Fibroblast of skin of abdomen (primary cell): Measurements from ENCODE around the gene ALK.

Experiments
- DNase-seq: peaks from one replicate; pipeline ENCODE4 v3.0.0-alpha.2; 2013

ALK gene

DNA sequence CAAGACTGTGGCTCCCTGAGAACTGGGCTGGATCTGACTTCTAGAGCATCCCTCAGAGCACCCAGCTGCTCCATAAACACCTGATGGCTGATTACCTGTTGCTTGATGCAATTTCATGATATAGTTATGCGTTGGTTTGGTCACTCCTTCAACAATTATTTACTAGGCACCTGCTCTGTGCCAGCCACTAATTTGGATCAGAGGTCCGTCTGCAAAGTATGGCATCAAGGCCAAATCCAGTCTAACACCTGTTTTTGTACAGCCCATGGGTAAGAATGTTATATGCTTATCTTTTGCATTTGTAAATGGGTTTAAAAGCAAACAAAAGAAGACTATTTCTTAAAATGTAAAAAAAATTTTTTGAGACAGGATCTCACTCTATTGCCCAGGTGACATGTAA is 348.2 kb downstream of the ALK start:
- DNase-seq, result no peak

DNA sequence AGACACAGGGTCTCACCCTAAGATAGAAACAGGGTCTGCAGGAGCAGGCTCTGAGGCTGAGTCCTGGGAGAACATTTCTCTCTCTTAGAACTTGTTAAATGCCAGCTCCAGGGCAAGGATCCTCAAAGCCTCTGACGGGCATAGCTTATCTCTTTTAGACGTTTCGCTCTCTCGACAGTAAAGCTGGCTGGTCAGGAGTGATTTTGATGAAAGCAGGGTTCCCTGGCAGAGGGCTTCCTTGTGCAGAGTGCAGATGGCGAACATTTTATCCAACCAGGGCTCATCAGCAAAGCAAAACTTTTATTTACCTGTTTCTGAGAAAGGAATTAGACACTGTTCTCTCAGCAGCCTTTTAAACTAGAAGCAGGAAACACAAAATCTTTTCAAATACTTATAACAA is 350.8 kb downstream of the ALK start:
- no peak for DNase-seq

DNA sequence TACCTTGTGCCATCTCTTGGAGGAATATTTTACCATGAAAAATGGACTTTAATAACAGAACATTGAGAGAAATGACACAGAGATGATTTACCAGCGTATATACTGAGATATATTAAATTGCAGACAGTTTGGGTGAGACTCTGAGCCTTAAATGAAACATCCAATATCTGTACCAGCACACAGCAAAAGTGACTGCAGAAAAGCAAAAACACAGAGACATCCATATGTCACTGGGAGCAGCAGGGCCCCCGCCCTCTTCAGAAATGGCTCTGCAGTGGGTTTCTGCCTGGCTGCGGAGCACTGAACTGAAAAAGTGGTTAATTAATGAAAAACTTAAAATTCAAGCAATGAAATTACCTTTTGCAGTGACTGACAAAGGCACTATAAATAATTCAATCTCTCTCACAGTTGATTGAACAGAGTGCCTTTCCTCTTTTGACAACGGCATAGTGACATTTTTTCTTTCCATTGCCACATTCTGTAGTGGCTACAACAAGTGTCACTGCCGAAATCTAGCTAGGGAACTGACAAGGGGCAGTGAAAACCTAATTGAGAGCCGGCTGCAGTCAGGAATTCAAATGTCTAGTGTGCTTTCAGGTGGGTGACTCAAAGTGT is 353.4 kb downstream of the ALK start:
- DNase-seq, result no peak

DNA sequence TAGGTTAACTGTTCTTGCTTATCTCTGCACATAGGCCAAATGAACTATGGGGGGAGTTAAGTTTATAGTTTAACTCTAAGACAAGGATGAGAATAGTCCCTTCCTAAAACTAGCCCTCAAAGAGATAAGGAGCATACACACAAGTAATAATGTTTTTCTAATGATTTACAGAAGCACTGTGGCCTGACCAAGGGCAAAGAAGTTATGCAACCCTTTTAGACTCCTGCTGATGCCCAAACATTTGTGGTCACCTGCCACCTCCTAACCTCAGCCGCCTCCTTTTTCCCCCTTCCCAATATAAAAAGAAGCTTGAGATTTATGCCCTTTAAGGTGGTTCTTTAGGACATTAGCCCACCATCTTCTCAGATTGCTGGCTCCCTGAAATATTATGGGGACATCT is 357.7 kb downstream of the ALK start:
- no peak for DNase-seq

DNA sequence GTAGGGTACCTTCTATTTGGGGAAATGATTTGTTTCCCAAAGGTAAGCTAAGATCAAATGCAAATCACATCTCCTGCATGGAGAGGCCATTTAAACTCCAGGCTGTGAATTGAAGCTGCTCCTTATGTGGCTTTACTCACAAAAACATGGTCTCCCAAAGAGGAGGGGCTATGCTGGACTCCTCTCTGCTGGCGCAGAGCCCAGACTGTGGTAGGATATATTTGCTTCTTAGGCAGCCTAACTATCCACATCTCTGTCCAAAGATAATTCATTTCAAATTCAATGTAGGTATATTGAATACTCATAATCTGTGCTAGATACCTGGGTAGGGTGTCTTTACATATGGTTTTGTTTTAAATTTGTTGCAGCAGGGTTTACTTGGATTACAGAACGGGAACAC is 358.5 kb downstream of the ALK start:
- DNase-seq, result peak; percentile 71

DNA sequence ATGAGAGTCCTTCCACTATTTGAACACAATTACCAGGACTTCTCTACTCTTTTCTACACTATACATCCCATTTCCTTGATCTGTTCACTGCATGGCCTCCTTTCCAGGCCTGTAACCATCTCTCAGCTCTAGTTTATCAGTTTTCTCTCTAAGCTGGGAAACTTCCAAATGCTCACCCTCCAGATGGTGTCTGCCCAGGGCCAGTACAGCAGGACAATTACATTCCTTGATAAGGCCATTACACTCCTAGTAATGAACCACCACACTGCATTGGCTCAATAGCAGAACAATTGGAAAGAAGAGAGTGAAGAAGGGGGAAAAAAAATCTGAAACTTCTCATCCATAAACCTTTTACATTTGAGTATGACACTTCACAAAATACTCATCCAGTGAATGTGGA is 359.1 kb downstream of the ALK start:
- no peak for DNase-seq

DNA sequence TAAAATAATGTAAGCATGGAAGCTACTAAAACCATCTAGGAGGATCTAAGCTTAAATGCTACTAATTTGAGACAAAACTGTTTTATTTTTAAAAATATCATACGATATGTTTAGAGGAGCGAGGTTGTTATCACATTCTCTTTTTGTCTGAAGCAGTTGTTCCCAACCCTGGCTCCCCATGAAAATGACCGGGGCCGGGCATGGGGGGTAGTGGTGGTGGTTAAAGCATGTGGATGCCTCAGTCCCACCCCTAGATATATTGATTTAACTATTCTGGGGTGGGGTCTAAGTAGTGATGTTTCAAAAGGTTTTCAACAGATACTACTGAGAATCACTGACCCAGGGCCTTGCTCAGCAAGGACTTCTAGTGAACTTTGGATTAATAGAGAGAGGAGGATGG is 359.8 kb downstream of the ALK start:
- DNase-seq, result no peak

DNA sequence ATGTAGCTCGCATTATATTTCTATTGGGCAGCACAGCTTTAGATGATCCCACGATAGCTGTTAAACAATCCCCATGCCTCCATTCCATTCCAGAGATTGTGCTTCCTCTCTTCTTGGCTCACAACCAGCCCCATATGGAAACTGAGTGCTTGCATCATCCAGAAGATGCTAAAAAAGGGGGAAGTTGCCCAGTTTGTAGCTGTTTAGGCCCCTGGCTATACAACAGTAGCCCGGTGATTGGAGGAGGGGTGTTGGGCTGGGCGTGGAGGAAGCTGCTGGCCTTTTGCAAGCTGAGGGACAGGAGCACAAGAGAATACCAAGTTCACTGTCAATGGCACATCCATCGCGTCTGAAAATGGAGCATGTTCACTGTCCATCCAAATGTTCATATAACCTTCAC is 360.2 kb downstream of the ALK start:
- DNase-seq, result peak; percentile 64

DNA sequence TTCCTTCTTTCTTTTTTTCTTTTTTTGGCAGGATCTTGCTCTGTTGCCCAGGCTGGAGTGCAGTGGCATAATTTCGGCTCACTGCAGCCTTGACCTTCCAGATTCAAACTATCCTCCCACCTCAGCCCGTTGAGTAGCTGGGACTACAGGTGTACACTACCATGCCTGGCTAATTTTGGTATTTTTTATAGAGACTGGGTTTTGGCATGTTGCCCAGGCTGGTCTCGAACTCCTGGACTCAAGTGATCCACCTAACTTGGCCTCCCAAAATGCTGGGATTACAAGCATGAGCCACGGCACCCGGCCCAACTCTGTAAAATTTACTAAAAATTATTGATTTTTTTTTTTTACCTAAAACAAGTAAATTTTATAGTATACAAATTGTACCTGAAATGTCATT is 360.8 kb downstream of the ALK start:
- no peak for DNase-seq

DNA sequence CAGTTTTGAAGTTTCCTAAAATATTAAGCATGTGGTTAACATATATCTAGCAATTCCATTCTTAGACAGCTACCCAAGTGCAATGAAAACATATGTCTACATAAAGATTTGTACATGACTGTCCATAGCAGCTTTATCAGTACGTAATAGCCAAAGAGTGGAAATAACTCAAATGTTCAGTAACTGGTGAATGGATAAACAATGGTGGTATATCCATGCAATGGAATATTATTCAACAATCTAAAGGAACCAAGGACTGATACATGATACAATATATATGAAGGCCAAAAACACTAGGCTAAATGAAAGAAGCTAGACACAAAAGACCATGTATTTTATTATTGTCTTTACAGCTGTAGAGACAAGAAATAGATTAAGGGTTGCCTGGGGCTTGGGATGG is 361.4 kb downstream of the ALK start:
- no peak for DNase-seq

DNA sequence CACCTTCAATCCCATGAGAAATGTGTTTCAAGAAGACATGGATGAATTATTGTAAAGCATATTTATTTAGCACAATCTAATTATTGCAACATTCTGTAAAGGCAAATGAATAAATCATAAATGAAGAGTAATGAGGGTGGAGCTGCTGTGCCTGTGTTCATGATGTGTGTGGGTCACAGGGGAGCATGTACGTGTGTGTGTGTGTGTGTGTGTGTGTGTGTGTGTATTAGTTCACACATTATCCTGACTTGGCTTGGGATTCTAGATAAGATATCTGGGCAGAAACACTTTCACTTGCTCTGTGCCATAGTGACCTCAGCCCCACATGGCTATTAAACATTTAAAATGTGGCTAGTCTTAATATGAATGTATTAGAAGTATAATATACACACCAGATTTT is 361.8 kb downstream of the ALK start:
- no peak for DNase-seq

DNA sequence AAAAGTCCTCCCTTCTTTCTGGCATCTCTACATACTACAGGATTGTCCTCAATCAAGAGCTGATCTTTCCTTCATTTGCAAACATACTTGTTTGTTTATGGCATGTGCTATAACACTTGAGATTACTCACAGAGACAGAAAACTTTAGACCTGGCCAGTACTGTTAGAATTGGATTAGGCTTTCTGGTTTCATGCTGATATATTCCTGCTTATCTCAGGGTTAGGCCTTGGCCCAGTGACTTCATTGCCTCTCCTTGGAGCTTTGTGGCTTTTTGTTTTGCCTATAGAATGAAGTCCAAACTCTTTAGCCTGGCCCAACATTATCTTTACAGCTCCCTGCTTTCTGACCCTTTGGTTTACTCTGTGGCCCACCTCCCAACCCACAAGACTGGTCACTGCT is 363.3 kb downstream of the ALK start:
- no peak for DNase-seq

DNA sequence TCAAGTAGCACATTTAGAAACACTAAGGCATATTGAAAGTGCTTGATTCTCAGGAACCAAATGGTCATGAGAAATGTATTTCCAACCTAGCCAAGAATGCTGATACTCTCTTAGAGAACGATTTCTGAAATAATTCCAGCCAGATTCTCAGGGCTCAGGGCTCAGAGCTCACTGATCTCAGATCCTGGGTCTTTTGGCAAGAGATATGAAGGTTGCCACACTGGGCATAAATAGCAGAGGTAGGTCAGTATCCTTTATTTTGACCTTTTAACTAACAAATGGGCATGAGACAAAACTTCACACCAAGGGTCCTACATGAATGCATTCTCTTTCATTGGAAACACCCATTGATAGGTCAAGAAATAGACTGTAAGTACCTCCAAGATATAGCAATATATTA is 364.1 kb downstream of the ALK start:
- no peak for DNase-seq

DNA sequence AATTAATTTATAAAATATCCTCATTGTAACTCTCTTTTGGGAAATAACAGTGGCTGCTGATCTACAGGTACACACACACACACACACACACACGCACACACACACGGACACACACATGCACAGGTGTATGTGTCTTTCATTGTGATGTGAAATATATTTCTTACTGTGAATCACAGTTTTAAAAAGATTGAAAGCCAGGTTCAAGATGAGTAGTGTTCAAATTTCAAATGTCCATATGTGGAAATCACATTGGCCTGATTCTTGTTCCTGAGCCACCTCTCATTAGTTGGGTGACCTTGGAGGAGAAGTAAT is 372.4 kb downstream of the ALK start:
- DNase-seq, result no peak

DNA sequence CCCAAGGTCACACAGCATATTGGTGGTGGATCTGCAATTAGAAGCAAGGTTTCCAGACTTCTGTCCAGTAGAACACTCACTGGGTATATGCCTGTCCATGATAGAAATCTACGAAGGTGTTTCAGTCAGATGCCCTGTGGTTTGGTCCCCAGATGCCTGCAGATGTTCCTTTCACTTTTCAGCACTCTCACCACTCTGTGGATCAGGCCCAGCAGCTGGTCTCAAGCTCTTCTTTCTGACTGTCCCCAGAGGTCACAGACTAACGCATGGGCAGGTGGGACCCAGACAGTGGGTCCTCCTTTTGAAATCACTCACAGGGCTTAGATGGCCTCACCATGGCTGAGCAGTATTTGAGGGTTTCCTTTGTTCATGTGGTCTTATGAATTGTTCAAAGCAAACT is 376.5 kb downstream of the ALK start:
- no peak for DNase-seq

DNA sequence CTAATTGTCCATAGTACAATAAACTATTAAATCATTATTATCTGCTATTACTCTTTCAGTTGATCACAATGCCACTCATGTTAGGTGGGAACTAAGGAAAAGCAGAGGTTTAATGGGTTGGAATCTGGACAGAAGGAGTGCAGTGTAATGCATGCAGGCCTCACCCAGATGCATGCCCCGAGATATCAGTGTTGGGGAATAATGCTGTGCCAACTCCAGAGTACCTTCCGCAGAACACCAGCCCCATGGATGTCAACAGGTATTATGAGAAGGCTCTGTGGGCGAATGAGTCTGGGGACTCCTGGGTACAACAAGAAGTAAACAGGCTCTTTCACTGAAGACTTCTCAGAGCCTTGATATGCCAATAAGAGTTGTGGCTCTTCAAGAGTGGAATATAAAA is 377.4 kb downstream of the ALK start:
- DNase-seq, result no peak

DNA sequence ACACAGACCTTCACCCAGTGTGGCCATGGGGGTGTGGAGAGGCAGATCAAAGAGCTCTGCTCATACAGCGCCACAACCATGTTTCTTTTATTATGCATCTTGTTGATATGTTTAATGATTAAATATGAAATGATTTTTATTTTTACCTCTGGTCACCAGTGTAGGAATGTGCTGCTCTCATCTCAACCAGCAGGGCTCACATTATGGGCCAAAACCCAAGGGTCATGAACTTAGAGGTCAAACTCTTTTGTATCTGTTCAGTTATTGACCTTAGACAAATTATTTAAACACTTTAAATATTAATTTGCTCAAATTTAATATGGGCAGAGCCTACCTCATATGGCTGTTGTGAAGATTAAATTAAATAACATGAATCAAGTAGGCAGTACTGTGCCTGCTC is 386.2 kb downstream of the ALK start:
- DNase-seq, result no peak

DNA sequence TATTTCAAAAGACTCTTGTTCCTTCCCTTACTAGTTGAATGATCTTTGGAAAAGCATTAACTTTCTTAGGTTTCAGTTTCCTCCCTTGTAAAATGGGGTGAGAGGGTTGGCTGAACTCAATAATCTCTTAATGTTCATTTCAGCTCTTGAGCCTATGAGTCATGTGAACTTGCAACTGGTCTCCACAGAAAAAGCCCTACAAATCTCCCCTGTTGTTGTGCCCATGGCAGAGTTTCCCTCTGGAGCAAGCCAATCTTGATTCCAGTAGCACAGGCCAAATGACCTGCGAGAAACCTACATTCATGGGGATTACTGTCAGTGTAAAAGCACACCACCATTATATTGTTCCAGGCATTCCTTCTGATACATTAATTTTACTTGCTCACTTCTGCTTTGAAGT is 388.9 kb downstream of the ALK start:
- no peak for DNase-seq

DNA sequence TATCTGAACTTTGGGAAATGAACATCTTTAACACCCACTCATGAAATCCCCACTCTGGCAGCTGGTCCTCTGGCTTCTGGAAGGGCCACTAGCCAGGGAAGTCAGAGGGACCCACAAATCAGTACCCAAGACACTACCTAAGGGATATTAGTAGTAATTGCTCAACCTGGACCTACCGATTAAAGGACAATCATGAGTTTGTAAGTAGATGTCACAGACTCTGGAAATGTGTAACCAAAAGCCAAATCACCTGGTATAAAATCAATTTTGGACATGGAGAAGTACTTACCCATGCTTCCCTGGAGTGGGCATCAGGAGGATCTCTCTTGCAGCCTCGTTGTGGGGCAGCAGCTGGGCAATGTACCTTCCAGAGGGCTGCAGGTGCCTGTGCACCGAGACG is 389.8 kb downstream of the ALK start:
- DNase-seq, result no peak

DNA sequence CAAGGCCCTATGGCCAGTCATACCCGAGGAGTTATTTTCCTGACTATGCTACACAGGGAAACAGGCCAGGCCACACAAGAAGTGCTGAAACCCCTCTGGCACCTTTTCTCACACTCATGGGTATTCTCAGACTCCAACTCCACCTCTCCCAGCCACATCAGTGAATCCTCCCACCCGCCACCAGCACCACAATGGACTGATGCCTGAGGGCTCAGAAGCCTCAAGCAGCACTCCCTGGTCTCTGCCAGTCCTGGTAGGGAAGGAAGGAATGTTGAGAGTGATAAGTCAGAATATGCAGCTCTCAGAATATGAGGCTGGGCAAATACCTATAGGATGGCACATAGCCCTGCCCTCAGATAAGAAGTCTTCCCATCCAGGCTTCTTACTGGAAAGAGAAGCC is 391.1 kb downstream of the ALK start:
- no peak for DNase-seq

DNA sequence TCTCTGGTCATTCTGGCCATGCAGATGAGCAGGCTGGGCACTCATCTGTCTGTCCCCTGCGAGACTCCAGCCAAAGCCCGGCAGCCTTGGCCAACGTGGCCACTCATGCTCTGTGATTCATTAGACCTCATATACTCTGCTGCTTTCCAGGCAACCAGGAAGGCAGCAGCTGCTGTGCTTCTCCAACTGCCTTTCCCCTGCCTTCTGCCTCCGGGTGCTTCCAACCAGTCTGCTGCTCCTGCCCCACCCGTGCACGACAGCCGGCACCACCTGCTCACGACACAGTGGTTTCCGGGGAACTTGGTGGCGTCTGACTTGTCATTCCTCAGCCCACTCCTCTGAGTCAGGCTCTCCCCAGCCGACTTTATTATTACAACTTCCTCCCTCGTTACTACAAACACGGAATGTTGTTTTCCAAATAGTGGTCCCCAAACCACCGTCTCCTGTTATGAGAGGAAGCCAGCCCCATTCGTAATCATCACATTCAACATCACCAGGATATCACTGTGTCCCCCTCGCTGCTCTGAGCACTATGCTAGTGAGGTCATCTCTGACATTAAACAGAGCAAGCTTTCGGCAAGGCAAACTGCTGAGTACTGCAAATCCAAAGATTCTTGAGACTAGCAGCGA is 392.4 kb downstream of the ALK start:
- DNase-seq, result peak; percentile 55

DNA sequence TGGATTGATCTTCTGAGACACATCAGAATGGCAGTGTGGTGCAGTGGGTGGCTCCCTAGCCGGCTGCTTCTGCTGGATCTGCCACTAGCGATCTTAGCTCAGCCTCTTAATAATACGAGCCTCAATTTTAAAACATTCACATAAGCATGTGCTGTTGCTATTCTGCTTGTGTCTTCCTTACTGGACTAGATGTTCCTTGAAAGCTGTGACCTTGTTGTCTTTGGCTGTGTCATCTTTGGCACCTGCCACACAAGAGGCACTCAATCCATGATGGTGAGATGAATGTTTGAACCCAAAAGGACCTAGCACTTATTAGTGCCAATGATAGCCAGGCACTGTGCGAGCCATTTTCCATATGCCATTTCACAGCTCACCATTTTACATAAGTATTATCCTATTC is 393.0 kb downstream of the ALK start:
- DNase-seq, result no peak

DNA sequence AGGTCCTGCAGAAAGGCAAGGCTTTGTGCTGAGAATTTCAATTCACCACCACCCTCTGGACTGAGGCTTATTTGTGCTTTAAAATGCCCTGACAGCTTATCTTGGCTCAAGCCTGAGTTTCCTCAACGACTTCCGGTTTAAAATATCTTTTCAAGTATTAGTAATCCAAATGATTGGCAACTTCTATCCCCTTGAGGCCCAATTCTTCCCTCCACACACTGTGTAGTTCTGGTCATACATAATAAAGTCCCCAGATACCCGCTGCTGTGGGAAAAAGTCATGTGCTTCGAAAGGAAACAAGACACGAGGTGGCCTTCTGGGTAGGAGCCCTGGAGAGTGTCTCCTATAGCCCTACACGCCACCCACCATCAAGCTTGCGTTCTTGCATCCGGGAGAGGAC is 393.4 kb downstream of the ALK start:
- no peak for DNase-seq

DNA sequence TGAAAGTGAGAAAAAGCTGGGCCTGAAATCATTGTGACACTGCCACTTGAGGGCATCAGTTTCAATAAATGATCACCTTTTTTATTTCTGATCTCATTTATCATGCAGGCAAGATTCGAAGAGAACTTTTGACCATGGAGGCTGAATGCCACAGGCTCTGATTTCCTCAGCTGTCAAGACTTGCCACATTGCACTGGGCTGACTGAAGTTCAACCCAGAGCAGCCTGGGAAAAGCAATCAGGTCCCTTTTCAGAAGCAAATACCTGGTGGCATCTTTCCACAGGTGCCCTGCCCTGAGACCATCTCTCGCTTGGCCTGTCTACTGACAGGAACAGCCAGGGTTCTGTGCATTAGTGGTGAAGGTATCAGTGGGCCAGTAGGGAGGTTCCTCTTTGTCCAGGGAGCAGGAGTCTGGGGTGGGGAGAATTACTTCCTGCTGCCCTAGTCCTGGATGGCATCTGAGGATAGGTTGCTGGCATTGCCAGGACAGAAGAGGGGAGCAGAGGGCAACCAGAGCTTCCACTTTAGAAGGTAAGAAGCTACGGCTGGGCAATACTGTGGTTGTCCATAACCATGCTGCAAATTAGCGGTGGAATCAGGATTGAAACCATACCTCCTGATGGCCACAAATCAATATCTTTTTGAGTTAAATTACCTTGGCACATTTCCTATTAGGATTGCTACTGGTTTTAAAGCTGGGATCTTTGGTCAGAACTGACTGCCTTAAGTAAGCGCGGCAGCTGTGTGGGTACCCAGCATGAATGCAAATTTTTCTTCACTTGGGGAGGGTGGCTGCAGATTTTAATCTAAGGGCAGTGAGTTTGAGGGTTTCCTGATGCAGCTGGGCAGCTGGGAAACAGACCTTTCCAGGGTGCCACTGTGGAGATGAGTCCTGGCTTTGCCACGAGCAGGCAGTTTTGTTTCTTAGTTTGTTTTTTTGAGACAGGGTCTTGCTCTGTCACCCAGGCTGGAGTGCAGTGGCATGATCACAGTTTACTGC is 394.5 kb downstream of the ALK start:
- DNase-seq, result no peak
